CD4-positive, alpha-beta T cell (primary cell): ENCODE measurements around the gene HIVEP3. TPM values are rescaled to one million over a fixed set of nuclear protein-coding genes. Genes with fewer than 3 reads are reported as not detected.

Source experiments
- ATAC-seq: fragments of 200-7000 bp; cut with Tn5 transposase; one replicate; pipeline ENCODE4 v1.10.0; 2022; ENCODE audit warnings: mild to moderate bottlenecking; ENCODE audit not compliant: poor library complexity
- CTCF ChIA-PET: fragments of 350-600 bp; sonication (Branson Sonifier 250); formaldehyde crosslinking; loops from one replicate; lab custom pipeline; 2021; ENCODE audit warnings: antibody characterized with exemption, inconsistent platforms; lab: Charles Lee
- POLR2A ChIA-PET: fragments of 350-600 bp; sonication (Branson Sonifier 250); formaldehyde crosslinking; loops from one replicate; lab custom pipeline; 2021; ENCODE audit warnings: antibody characterized with exemption, inconsistent platforms; lab: Charles Lee
- DNase-seq, 14 experiments: peaks; one replicate each; pipeline ENCODE4 v3.0.0-alpha.2; 2013 to 2020; ENCODE audit warnings: mixed read lengths in 2 of 14
- H3K27ac ChIP-seq, 2 donors: one replicate each; pipeline versions ENCODE4 v1.5.1 to v1.7.0; 2013; ENCODE audit warnings: low read length in 2 of 2, low read depth in 1 of 2, mild to moderate bottlenecking in 1 of 2
- H3K27me3 ChIP-seq, 2 experiments: 1 replicate in 1 of 2; 2 replicates in 1 of 2; pipeline versions ENCODE4 v1.6.1 to v1.7.0; 2013; ENCODE audit warnings: low read length in 2 of 2, control low read depth in 1 of 2, mild to moderate bottlenecking in 1 of 2, moderate library complexity in 1 of 2; ENCODE audit not compliant: insufficient read depth in 2 of 2, control insufficient read depth in 1 of 2
- H3K36me3 ChIP-seq: one replicate; pipeline ENCODE4 v1.6.1; 2013; ENCODE audit warnings: low read length, control low read depth; ENCODE audit not compliant: insufficient read depth
- H3K4me1 ChIP-seq: one replicate; pipeline ENCODE4 v1.6.1; 2013; ENCODE audit warnings: low read length, control low read depth; ENCODE audit not compliant: insufficient read depth
- H3K4me3 ChIP-seq: one replicate; pipeline ENCODE4 v1.5.1; 2013; ENCODE audit warnings: mild to moderate bottlenecking, low read length, moderate library complexity
- H3K9me3 ChIP-seq, 2 experiments: 1 replicate in 1 of 2; 2 replicates in 1 of 2; pipeline versions ENCODE4 v1.6.1 to v1.7.0; 2013; ENCODE audit warnings: low read length in 2 of 2, mild to moderate bottlenecking in 2 of 2, control low read depth in 1 of 2, moderate library complexity in 1 of 2; ENCODE audit not compliant: control insufficient read depth in 1 of 2, insufficient read depth in 1 of 2
- H3K27ac Mint-ChIP-seq: one replicate; pipeline ENCODE4 v1.8.0; 2020; ENCODE audit warnings: mixed read lengths
- H3K27me3 Mint-ChIP-seq: one replicate; pipeline ENCODE4 v1.8.0; 2021; ENCODE audit warnings: mixed read lengths
- H3K36me3 Mint-ChIP-seq: one replicate; pipeline ENCODE4 v1.8.0; 2021; ENCODE audit warnings: low read depth, mixed read lengths
- H3K4me1 Mint-ChIP-seq: one replicate; pipeline ENCODE4 v1.8.0; 2021; ENCODE audit warnings: low read depth, mixed read lengths
- H3K4me3 Mint-ChIP-seq: one replicate; pipeline ENCODE4 v1.8.0; 2020; ENCODE audit warnings: mild to moderate bottlenecking, mixed read lengths
- H3K9me3 Mint-ChIP-seq: one replicate; pipeline ENCODE4 v1.8.0; 2020; ENCODE audit warnings: mixed read lengths
- CTCF ChIP-seq: fragments of 200-600 bp; IDR thresholded peaks from one replicate; pipeline ENCODE4 v1.8.0; 2022; ENCODE audit warnings: antibody characterized with exemption, mild to moderate bottlenecking
- intact Hi-C, 2 experiments: fragments of 100-400 bp; cut with DNase I in 1 of 2; cut with micrococcal nuclease in 1 of 2; formaldehyde crosslinking; loops; one replicate each; pipeline versions ENCODE4 v1.15.1 to v1.9.0; 2023 to 2025; cut with DNase I, micrococcal nuclease
- total RNA-seq, 174 experiments: library from RNA in 2 of 174; stranded (reverse) in 2 of 174; gene quantifications; one replicate each; pipeline ENCODE4 v1.2.3 and lab custom pipeline; 2021 to 2026

Gene HIVEP3
- total RNA-seq, 2 experiments from 2014 or later = 5.1 to 5.4 TPM

GRCh38 chr1:41663671-41664400 lies 254.9 kb downstream of the HIVEP3 start:
- H3K4me3 ChIP-seq = no peak overlapping the region
- no peaks in the 10 kb centered on the region for H3K9me3 ChIP-seq
- H3K36me3 ChIP-seq = no peaks in the 10 kb centered on the region
- CTCF ChIA-PET = no interaction called here
- Mint-ChIP-seq H3K36me3 (no peaks in the 10 kb centered on the region), H3K4me3 (peak overlapping the region; percentile 79), H3K4me1 (peaks cover 84% of the 10 kb centered on the region), H3K9me3 (no peaks in the 10 kb centered on the region), H3K27ac (peak overlapping the region; percentile 67), H3K27me3 (no peaks in the 10 kb centered on the region)
- no peak for ATAC-seq
- no peak for DNase-seq
- POLR2A ChIA-PET = interaction anchor here (0.6 to 8.0 kb wide), 3 partner anchors 9 to 235 kb away, joined by 3 to 65 read pairs (median 3); no protein-coding TSS in a partner anchor
- H3K27me3 ChIP-seq = no peaks in the 10 kb centered on the region
- H3K4me1 ChIP-seq = peaks cover 90% of the 10 kb centered on the region
- no peak for TF ChIP-seq CTCF
- intact Hi-C loops = loop anchor here in 1 of 2 experiments (1.0 to 10.0 kb wide), 3 partner anchors 83 to 374 kb away; partner anchors contain the start of gene FOXO6
- H3K27ac ChIP-seq = peak overlapping the region; percentile 3 to 55

GRCh38 chr1:41662765-41663437 lies 255.8 kb downstream of the HIVEP3 start:
- Histone ChIP-seq H3K4me1 (peaks cover 91% of the 10 kb centered on the region), H3K27me3 (no peaks in the 10 kb centered on the region), H3K4me3 (peak overlapping the region; percentile 19), H3K36me3 (no peaks in the 10 kb centered on the region), H3K9me3 (no peaks in the 10 kb centered on the region), H3K27ac (peak overlapping the region; percentile 55 to 63)
- no peak for TF ChIP-seq CTCF
- Mint-ChIP-seq H3K27me3 (no peaks in the 10 kb centered on the region), H3K4me3 (peak overlapping the region; percentile 75), H3K4me1 (peaks cover 84% of the 10 kb centered on the region), H3K27ac (peak overlapping the region; percentile 67), H3K9me3 (no peaks in the 10 kb centered on the region), H3K36me3 (no peaks in the 10 kb centered on the region)
- POLR2A ChIA-PET = interaction anchor here (1.0 to 8.0 kb wide), 2 partner anchors 10 to 236 kb away, joined by 3 to 65 read pairs; no protein-coding TSS in a partner anchor
- ATAC-seq (no peak), DNase-seq (peak in 1 of 14 experiments; percentile 9)
- intact Hi-C loops = loop anchor here in 1 of 2 experiments (1.0 to 10.0 kb wide), 3 partner anchors 84 to 375 kb away; partner anchors contain the start of gene FOXO6
- CTCF ChIA-PET = no interaction called here

DNA sequence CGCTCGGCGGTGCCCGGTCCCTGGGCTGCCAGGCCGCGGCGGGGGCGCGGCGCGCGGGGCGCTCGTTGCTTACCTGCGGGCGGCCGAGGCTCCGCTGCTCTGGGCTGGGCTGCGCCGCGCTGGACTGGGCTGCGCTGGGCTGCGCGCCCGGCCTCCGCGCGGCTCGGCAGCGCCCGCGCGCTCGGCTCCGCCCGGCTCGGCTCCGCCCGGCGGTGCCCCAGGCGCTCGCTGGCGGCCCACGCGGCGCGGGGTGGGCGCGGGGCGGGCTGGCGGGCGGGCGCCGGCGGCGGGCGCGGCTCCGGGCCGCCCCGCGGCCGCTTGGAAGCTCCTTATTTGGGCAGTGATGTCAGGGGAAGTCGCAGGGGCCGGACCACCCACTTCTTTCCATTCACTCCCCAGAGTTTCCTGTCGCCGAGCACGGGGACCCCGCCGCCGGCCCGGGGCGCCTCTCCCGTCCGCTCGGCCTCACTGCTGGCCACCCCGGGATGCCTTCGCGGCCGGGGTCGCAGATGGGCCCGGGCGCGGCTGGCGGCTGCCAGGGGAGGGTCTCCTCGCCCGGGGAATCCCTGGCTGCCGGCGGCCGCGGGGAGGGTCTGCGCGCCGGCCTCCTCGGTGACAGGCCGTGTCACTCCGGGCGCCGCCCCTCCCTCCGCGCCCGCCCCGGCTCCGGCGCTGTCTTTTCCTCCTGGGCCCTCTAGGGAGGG lies 256.5 kb downstream of the HIVEP3 start:
- Histone ChIP-seq H3K27ac (peak overlapping the region; percentile 55 to 63), H3K4me3 (peak overlapping the region; percentile 69), H3K27me3 (no peaks in the 10 kb centered on the region), H3K4me1 (peaks cover 91% of the 10 kb centered on the region), H3K36me3 (no peaks in the 10 kb centered on the region), H3K9me3 (no peaks in the 10 kb centered on the region)
- Mint-ChIP-seq H3K27ac (no peak overlapping the region), H3K9me3 (no peaks in the 10 kb centered on the region), H3K36me3 (no peaks in the 10 kb centered on the region), H3K4me1 (peaks cover 84% of the 10 kb centered on the region), H3K27me3 (no peaks in the 10 kb centered on the region), H3K4me3 (peak overlapping the region; percentile 58)
- ChIA-PET CTCF (no interaction called here), POLR2A (interaction anchor here (8.0 kb wide), 1 partner anchor 10 kb away, joined by 65 read pairs; no protein-coding TSS in a partner anchor)
- intact Hi-C loops = loop anchor here in 1 of 2 experiments (5.0 to 10.0 kb wide), 2 partner anchors 85 to 297 kb away; partner anchors contain the start of gene FOXO6
- no peak for TF ChIP-seq CTCF
- peak; percentile 78 for ATAC-seq
- peak; percentile 39 to 90 (median 60) for DNase-seq
